M059J (cell line): Measurements from ENCODE around the gene USP50. TPM values are rescaled to one million over a fixed set of nuclear protein-coding genes. Genes with fewer than 3 reads are reported as not detected.
A peak's percentile ranks its signal among the peaks of the same experiment; 100 is the strongest.
"Not testable (repeated sequence)": the region's sequence is repeated elsewhere in the genome, so short reads cannot be mapped to it uniquely, and the experiment has no call there.

Experiments used
- DNase-seq: peaks from one replicate; pipeline ENCODE4 v3.0.0-alpha.2; 2012; ENCODE audit warnings: low read depth
- total RNA-seq: library from RNA; depleted of rRNA; stranded (reverse); fragments of >200 nt; shearing (Covaris generic); gene quantifications from 2 replicates; pipeline ENCODE4 v1.2.3, GENCODE V29; 2014; rRNA removed

The USP50 gene
- not detected in 2 replicates for total RNA-seq

DNA sequence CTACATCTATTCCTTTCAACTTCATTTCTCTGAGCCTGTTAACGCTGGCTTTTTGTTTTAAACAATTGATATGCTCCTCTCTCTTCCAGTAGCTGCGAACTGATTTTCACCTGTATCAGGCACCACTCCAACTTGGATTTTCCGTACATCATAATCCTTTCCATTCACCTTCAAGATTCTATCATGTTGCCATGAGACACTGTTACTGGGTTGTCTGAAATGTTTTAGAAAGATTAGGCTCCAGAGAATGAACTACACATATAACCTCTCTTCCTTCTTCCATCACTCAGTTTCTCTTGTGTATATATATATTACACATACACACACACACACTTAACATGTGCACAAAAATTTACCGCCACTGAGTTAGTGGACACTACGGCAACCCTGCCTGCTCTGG lies at the start of gene USP50:
Gene USP50 (minus strand): TSS at position 101 of the 400 bp plus-strand sequence. CDS start 141 bp downstream, outside the sequence.
- DNase-seq: no peak

DNA sequence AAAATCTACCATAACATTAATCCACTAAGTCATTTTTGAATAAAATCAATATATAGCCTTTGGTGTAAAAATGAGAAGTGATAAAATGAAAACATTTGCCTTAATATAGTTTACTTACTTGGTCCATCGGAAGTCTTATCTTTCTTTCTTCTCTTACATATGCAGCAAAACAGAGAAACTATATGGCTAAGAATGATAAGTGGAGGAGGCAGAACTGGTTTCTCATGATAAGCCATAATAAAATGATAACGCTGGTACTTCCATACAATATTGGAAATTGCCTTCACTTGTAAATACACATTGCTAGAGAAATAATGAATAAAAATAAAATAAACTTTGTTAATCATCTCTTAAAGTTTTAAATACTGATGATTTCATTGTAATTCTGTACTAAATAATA lies 47.8 kb upstream of the USP50 start:
- no peak for DNase-seq

DNA sequence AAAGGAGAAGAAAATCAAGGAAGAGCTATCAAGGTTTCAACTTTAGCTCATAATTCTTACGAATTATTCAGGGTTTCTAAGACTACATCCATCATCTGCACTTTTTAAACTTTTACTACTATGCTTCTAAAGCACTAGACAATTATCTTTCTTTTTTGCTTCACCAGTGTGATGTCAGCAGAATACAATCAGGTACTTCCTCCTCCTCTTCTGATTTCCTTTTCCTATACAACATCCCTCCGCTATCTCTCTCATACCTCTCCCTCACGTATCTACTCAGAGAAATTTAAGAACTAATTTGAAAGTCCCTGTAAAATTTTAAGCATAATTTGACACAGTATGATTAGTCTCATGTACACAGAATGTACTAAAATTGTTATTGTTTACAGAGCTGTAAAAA lies 47.3 kb upstream of the USP50 start:
- no peak for DNase-seq

DNA sequence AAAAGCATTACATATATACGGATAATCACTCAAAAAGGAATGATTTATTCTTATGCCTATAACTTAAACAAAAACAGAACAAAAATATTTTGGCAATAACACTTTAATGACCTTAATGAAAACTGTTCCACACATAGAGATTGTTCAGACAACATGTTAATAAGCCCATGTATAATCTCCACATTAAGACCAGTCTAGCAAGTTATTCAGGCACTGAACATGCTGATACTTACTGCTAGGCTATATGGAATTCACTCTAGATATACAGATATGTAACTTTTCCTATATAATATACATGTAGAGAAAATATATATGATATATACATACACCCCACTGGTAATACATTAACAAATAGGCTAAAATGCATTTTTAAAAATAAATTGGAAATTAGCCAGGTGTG lies 43.8 kb upstream of the USP50 start:
- no peak for DNase-seq

DNA sequence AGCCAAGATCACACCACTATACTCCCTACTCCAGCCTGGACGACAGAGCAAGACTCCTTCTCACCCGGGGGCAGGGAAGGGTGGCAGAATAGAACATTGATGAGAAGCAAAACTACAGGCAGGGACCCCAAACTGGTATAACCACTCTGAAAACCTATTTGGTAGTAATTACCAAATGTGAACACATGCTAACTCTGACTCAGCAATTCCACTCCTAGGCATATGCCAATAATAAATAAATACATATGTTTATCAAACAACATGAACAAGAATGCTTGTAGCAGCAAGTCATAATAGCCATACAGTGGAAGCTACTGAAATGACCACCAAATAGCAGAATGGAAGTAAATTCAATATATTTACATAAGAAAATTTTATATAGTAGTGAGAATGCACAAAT lies 31.0 kb upstream of the USP50 start:
- DNase-seq: no peak

DNA sequence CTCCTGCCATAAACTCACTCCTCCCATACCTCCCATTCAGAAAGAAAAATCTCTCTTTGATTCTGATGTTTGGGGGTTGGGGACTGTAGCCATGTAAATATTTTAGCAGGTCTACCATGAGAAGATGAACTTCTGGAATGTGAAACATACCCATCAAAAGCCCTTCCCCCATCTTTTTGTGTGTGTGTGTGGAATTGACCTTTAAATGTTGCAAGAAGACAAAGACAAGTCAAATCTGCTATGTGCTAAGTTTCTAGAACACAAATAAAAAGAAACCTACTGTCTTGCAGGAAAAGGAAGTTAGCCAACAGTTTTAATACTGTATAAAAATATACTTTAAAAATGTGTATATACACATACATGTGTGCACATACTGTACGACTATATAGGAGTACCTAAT lies 29.7 kb upstream of the USP50 start:
- DNase-seq: no peak

DNA sequence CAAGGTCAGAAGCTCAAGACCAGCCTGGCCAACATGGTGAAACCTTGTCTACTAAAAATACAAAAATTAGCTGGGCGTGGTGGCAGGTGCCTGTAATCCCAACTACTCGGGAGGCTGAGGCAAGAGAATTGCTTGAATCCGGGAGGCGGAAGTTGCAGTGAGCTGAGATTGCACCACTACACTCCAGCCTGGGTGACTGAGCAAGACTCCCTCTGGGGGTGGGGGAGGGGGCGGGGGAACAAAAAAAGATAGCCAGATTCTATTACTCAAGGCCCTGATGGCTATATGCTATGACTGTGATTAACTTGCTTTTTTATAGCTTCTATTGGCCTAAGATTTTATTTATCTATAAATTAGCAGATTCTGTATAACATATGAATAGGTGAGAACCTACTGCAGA lies 27.4 kb upstream of the USP50 start:
- DNase-seq: not testable (repeated sequence)

DNA sequence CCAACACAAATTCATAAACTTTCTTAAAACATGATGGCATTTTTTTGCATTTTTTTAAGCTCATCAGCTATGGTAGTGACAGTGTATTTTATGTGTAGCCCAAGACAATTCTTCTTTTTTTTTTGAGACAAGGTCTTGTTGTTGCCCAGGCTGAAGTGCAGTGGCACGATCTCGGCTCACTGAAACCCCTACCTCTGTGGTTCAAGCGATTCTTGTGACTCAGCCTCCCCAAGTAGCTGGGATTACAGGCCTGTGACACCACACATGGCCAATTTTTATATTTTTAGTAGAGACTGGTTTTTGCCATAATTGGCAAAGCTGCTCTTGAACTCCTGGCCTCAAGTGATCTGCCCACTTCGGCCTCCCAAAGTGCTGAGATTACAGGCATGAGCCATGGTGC lies 17.3 kb upstream of the USP50 start:
- no peak for DNase-seq

DNA sequence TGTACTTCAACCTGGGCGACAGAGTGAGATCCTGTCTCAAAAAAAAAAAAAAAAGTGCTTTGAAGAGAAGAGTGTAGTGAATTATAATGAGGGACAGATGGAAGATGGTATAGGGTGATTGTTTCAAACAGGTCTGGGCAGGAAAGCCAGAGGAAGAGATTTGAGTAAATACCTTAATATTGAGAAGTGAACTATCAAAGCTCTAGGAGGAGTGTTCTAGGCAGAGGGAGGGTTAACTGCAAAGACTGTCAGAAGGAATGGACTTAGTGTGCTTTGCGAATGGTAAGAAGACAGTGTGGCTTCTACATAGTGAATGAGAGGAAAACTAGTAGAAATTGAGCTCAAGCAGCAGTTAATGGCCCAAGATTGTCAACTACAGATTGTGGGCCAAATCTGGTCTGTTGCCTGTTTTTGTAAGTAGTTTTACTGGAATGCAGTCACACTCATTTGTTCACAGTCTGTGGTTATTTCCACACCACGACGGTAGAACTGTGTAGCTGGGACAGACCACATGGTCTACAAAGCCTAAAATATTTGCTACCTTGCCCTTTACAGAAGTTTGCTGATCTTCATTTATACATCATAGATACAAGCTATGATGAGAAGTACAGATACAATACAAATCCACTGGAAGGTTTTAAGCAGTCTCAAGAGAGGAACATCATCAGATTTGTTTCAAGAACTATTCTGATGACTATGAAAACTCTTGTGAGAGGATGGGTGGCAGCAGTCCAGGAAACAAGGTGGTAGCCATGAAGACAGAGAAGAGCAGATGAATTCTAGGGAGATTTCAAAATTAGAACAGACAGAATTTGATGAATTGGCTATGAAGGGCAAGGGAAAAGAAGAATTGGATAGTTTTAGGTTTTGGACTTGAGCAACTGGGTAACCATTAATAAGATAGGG lies 16.5 kb upstream of the USP50 start:
- peak; percentile 10 for DNase-seq

DNA sequence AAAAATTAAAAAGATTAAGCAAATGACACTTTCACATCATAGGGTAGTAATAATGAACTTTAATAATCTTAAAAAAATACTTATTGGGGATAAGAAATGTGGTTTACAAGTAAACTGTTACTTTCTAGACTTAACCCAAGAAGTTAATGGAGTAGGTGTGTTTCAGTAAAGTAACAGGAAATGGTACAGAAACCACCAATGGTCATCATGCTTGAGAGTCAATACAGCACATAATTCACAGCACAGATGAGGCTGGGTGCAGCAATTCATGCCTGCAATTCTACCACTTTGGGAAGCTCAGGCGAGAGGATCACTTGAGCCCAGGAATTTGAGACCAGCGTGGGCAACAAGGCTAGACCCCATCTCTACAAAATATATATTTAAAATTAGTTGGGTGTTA lies 11.5 kb upstream of the USP50 start:
- no peak for DNase-seq

DNA sequence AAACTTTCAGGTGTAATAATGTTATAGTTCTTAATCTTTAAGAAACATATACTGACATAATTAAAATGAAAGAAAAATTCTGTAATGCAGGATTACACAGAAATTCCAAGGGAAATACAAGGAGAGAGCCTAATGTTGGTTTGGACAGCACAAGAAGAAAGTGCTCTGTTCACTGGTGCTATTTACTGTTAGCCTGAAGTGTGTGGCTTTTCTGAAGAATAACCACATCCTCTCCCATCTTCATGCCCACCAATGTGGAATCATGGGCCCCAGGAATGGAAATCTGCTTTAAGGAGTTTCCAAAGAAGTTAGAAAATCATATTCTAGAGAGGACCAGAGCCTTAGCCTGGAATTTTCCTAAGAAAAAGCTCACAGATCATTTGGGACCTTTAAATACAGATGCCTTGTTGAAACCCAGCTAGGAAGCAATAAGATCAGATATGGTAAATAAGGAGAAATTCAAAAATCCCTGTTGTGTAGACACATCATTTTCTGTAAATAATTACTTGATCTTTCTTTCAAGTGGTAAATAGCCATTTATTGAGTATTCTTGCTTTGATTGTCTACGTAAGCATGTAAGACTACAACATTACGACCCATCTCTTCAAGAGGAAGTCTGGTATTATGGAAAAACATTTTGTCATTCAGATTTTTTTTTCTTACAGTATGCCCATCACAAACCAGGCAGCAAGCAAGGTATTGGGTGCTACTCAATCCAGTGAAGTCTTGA lies 10.3 kb upstream of the USP50 start:
- DNase-seq: no peak

DNA sequence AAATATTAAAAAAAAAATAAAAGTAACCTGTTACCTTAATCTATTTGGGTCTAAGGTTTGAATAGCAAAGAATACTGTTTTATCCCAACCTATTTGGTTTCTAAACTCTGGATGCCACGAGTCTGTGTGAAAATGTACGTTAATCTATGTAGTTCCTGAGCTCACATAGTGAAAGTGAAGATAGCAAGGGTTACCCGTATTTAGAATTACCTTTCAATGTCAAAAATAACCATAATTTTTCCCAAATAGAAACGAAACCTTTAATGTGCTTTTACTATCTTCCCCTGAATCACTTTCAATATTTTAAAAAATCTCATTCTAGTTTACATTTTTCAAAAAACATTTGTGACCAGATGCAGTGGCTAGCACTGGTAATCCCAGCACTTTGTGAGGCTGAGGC lies 5.8 kb upstream of the USP50 start:
- no peak for DNase-seq

DNA sequence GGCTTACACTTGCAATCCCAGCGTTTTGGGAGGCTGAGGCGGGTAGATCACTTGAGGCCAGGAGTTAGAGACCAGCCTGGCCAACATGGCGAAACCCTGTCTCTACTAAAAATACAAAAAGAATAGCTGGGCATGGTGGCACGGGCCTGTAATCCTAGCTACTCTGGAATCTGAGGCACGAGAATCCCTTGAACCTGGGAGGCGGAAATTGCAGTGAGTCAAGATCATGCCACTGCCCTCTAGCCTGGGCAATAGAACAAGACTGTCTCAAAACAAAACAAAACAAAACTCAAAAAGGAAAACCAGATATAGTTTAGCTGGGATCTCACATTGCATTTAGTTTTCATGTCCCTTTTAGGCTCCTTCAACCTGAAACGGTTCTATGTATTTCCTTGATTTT lies 2.9 kb upstream of the USP50 start:
- DNase-seq: peak; percentile 43

DNA sequence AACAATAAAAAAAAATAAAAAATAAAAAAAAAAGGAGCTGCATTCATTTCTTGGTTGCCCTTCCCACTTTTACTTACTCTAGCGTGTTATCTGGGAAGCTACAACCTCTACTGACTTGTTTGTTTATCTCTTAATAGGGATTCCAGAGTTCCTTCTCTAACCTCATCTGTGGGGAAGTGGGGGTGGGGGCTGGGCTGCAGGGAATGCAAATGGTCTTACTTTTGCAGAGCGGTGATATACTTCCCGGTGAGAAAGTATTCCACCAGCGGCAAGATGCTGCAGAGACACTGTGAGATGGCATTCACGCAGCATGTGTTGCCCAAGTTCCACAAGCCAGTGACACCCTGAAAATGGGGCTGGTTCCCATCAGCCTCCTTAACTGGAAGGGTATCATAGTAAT lies 2.1 kb downstream of the USP50 start:
- DNase-seq: no peak

DNA sequence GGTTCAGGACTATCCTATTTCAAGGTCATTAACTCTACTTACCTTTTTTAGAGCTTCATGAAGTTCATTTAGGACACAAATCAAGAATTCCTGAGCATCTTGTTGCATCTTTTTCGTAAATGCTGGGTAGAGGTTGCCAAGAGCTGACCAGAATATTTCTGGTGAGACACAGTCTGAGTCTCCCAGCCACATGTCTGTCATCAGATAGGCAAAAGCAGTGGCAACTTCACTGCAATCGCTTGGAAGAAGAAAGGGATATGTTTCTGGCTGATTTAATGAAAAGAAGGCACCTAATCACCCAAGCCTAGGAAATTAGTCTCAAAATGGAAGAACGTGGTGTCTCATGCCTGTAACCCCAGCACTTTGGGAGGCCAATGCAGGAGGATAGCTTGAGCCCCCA lies 2.9 kb downstream of the USP50 start:
- no peak for DNase-seq

DNA sequence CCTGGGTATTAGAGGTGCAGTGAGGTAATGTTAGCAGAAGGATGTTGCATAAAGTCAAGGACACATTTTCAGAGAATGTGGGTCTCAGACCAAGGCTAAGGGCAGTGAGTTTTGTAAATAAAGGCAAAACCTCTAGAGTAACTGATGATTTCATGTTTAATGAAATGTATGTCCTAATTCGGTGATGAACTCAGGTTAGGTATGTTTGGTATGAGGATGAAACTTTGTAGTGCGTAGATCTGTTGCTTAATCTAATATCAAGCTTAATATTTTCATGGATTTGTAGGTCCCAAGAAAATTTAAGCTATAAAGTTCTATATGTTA lies 3.6 kb downstream of the USP50 start:
- no peak for DNase-seq

DNA sequence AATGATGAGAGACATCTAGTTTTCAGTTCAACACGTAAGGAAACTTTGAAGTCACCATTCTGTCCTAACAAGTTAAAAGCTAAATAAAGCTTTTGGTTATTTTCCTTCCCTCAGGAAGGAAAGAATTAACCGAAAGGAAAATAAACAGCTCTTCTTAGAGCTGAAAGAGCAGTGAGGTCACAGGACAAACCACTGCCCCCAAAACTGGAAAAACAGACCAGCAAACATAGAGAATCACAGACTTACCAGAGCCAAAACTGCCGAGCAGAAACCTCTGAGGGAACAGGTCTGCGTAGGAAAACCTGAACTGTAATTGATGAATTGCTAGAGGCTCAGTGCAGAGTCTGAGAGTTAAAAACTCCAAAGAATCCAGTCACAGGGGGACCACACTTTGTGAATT lies 14.7 kb downstream of the USP50 start:
- DNase-seq: no peak

DNA sequence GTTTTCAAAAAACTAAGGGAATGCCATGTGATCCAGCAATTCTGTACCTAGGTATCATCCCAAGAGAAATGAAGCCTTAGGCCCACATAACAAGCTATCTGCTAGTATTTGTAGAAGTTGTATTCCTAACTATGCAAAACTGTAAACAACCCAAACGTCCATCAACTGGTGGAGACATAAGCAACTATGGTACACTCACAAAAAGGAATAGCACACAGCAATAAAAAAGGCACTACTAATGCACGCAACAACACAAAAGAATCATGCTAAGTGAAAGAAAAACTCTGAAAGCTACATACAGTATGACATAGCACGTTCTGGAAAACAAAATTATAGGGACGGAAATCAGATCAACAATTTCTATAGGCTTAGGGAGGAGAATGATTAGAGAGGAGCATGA lies 15.3 kb downstream of the USP50 start:
- DNase-seq: no peak

DNA sequence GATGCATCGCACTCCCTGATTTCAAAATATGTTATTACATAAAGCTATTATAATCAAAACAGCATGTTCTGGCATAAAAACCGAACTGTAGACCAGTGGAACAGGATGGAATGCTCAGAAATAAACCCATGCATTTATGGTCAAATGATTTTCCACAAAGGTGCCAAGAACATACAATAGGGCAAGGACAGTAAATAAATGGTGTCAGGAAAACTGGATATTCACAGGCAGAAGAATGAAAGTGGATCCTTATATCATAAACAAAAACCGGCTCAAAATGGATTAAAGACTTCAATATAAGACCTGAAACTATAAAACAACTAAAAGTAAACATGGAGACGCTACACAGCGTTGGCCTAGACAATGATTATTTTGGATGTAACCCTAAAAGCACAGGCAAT lies 22.6 kb downstream of the USP50 start:
- no peak for DNase-seq

DNA sequence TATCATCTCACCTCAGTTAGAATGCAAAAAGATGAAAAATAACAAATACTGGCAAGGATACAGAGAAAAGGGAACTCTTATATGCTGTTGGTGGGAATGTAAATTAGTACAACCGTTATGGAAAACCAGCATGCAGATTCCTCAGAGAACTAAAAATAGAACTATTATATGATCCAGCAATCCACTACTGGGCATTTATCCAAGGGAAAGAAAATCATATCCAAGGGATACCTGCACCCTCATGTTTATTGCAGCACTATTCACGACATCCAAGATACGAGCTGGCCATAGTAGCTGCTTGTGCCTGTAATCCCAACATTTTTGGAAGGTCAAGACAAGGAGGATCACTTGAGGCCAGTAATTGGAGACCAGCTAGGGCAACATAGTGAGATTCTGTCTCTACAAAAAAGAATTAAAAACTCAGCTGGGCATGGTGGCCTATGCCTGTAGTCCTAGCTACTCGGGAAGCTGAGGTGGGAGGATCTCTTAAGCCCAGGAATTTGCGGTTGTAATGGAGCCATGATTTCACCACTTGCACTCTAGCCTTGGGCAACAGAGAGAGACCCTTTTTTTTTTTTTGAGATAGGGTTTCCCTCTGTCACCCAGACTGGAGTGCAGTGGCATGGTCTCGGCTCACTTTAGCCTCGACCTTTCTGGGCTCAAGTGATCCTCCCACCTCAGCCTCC lies 26.6 kb downstream of the USP50 start:
- DNase-seq: peak; percentile 49

DNA sequence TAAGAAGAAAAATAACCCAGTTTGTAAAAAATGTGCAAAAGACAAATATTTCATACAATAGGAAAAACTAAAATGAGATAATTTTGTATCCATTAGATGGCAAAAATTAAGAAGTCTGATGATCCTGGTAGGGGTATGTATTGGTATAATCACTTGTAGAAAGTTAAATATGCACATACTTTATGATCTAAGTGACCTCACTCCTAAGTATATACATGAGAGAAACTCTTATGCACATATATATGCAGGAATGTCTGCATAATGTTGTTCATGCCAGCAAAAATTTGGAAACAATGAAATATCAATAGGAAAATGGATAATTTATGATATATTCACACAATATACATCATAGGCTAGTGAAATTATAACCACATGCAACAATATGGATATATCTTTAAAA lies 33.5 kb downstream of the USP50 start:
- DNase-seq: no peak

DNA sequence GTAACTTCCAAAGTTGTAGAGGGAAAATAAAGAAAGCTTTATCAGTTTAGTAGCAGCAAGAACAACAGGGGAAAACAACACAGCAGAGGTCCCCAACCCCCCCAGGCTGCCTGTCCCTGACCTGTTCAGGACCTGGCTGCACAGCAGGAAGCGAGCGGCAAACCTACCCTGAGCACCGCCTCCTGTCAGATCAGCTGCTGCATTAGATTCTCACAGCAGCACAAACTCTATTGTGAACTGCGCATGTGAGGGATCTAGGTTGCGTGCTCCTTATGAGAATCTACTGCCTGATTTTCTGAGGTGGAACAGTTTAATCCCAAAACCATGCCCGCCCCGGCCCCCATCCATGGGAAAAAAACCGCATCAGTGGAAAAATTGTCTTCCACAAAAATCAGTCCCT lies 40.3 kb downstream of the USP50 start:
- no peak for DNase-seq

DNA sequence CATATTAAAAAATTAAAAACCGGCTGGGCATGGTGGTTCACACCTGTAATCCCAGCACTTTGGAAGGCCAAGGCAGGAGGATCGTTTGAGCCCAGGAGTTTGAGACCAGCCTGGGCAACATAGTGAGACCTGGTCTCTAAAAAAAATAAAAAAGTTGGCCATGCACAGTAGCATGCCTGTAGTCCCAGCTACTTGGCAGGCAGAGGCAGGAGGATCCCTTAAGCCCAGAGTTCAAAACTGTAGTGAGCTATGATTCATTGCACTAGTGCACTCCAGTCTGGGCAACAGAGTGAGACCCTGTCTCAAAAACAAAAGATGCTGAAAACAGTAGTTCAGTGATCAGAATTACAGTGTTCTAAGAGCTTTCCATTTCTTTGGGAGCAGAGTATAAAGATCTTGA lies 40.8 kb downstream of the USP50 start:
- not testable (repeated sequence) for DNase-seq
